Measurements from ENCODE around the gene TGFB1I1.

DNA sequence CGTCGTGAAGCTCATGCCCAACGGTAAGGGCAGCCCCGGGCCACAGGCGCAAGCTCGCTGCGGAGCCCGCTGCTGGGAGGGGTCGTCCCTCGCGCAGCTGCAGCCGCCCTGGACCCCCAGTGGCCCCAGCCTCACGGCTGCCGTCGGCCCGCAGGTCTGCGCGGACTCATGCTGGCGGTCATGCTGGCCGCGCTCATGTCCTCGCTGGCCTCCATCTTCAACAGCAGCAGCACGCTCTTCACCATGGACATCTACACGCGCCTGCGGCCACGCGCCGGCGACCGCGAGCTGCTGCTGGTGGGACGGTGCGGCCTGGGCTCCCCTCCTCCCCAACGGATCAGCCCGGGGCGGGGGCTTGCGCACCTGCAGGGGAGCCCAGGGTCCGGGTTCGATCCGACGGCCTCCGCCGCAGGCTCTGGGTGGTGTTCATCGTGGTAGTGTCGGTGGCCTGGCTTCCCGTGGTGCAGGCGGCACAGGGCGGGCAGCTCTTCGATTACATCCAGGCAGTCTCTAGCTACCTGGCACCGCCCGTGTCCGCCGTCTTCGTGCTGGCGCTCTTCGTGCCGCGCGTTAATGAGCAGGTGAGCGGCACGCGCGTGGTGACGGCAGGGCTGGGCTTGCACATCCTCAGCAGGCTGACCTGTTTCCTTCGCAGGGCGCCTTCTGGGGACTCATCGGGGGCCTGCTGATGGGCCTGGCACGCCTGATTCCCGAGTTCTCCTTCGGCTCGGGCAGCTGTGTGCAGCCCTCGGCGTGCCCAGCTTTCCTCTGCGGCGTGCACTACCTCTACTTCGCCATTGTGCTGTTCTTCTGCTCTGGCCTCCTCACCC is 16.7 kb downstream of the TGFB1I1 start:
- TF ChIP-seq RAD21 (IDR thresholded peaks at IDR 0.05; ENCODE audit: low read depth) (no peak), POLR2A (IDR thresholded peaks at IDR 0.05; ENCODE audit: borderline replicate concordance, extremely low read depth, insufficient read depth, insufficient read length) (no peak), POLR2AphosphoS5 (IDR thresholded peaks at IDR 0.05; ENCODE audit: low read depth, low read length) (peak; percentile 1; the same call in 1 of the 2 replicates), ZFX (IDR thresholded peaks at IDR 0.05) (no peak)
- TF ChIP-seq, protein P1, sequence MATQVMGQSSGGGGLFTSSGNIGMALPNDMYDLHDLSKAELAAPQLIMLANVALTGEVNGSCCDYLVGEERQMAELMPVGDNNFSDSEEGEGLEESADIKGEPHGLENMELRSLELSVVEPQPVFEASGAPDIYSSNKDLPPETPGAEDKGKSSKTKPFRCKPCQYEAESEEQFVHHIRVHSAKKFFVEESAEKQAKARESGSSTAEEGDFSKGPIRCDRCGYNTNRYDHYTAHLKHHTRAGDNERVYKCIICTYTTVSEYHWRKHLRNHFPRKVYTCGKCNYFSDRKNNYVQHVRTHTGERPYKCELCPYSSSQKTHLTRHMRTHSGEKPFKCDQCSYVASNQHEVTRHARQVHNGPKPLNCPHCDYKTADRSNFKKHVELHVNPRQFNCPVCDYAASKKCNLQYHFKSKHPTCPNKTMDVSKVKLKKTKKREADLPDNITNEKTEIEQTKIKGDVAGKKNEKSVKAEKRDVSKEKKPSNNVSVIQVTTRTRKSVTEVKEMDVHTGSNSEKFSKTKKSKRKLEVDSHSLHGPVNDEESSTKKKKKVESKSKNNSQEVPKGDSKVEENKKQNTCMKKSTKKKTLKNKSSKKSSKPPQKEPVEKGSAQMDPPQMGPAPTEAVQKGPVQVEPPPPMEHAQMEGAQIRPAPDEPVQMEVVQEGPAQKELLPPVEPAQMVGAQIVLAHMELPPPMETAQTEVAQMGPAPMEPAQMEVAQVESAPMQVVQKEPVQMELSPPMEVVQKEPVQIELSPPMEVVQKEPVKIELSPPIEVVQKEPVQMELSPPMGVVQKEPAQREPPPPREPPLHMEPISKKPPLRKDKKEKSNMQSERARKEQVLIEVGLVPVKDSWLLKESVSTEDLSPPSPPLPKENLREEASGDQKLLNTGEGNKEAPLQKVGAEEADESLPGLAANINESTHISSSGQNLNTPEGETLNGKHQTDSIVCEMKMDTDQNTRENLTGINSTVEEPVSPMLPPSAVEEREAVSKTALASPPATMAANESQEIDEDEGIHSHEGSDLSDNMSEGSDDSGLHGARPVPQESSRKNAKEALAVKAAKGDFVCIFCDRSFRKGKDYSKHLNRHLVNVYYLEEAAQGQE (IDR thresholded peaks at IDR 0.05; ENCODE audit: low read depth) = no peak
- TF ChIP-seq, protein P2, sequence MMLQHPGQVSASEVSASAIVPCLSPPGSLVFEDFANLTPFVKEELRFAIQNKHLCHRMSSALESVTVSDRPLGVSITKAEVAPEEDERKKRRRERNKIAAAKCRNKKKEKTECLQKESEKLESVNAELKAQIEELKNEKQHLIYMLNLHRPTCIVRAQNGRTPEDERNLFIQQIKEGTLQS (IDR thresholded peaks at IDR 0.05) = no peak

Data from HCT116 (cell line).